Lower lobe of right lung (tissue), 2 donors: ENCODE data around the gene KRTAP22-2. TPM values are rescaled to one million over a fixed set of nuclear protein-coding genes. Genes with fewer than 3 reads are reported as not detected.

Experiments used
- ATAC-seq, 2 donors: fragments of 200-7000 bp; cut with Tn5 transposase; one replicate each; pipeline ENCODE4 v1.9.1; 2020 to 2022; ENCODE audit warnings: mild to moderate bottlenecking in 2 of 2, moderate library complexity in 2 of 2
- DNase-seq: peaks from one replicate; pipeline ENCODE4 v3.0.0-alpha.2; 2020
- H3K27ac ChIP-seq: fragments of 200-600 bp; one replicate; pipeline ENCODE4 v1.8.0; 2022
- H3K27me3 ChIP-seq: fragments of 200-600 bp; one replicate; pipeline ENCODE4 v1.8.0; 2022; ENCODE audit warnings: low read depth
- H3K36me3 ChIP-seq: fragments of 200-600 bp; one replicate; pipeline ENCODE4 v1.8.0; 2022; ENCODE audit warnings: mild to moderate bottlenecking
- H3K4me1 ChIP-seq: fragments of 200-600 bp; one replicate; pipeline ENCODE4 v1.8.0; 2022
- H3K4me3 ChIP-seq: fragments of 200-600 bp; one replicate; pipeline ENCODE4 v1.8.0; 2022; ENCODE audit warnings: mild to moderate bottlenecking
- H3K9me3 ChIP-seq: fragments of 200-600 bp; one replicate; pipeline ENCODE4 v1.8.0; 2022
- CTCF ChIP-seq: fragments of 200-600 bp; IDR thresholded peaks from one replicate; pipeline ENCODE4 v1.8.0; 2022; ENCODE audit warnings: antibody characterized with exemption, mild to moderate bottlenecking
- intact Hi-C: fragments of 100-400 bp; cut with DNase I; formaldehyde crosslinking; loops from one replicate; pipeline ENCODE4 v1.11.0; 2022
- total RNA-seq: library from RNA; stranded (reverse); fragmentation: NEBNext Ultra II Directional; extraction: Animal tissue kit (Norgen Biotek cat#: 25700); gene quantifications from one replicate; pipeline ENCODE4 v1.2.1, GENCODE V29; 2021
- donor health status: DM: no; HTN: yes; CAD: no; lungs with severe emphysema.

KRTAP22-2 gene
- total RNA-seq, 1 donor from 2014 or later = not detected

- no peaks in the 10 kb centered on the region for H3K4me1 ChIP-seq
These were observed 37.4 kb downstream of the KRTAP22-2 start for GRCh38 chr21:30552782-30553181.

GRCh38 chr21:30541764-30542163 is 48.4 kb downstream of the KRTAP22-2 start, which contains the start of gene KRTAP19-6:
KRTAP19-6 (minus strand) TSS chr21:30541864; CDS start chr21:30541833, 31 bp downstream.
- Histone ChIP-seq H3K4me3 (no peak within 1 kb of the TSS), H3K36me3 (no peaks in the 10 kb centered on the region), H3K27me3 (no peaks in the 10 kb centered on the region), H3K4me1 (no peaks in the 10 kb centered on the region), H3K27ac (no peak within 1 kb of the TSS), H3K9me3 (no peaks in the 10 kb centered on the region)
- intact Hi-C loops = no loop called here
- no peak for TF ChIP-seq CTCF
- DNase-seq (no peak), ATAC-seq (no peak)

More at GRCh38 chr21:30552782-30553181, 37.4 kb downstream of the KRTAP22-2 start:
- intact Hi-C loops = no loop called here
- Histone ChIP-seq H3K9me3 (no peaks in the 10 kb centered on the region), H3K27ac (no peak overlapping the region), H3K27me3 (no peaks in the 10 kb centered on the region), H3K36me3 (no peaks in the 10 kb centered on the region), H3K4me3 (no peak overlapping the region)
- no peak for ATAC-seq
- no peak for TF ChIP-seq CTCF
- DNase-seq = no peak

Other genes with a start within 250 kb of the KRTAP22-2 start
- gene KRTAP23-1, start 241.8 kb downstream of the KRTAP22-2 start, total RNA-seq = not detected
- gene KRTAP13-2, start 218.1 kb downstream of the KRTAP22-2 start, total RNA-seq = not detected
- gene KRTAP13-1, start 194.4 kb downstream of the KRTAP22-2 start, total RNA-seq = not detected
- gene KRTAP13-3, start 164.5 kb downstream of the KRTAP22-2 start, total RNA-seq = not detected
- not detected for gene KRTAP13-4, start 160.2 kb downstream of the KRTAP22-2 start, total RNA-seq
- gene KRTAP15-1, start 150.1 kb downstream of the KRTAP22-2 start, total RNA-seq = not detected
- gene KRTAP19-1, start 110.0 kb downstream of the KRTAP22-2 start, total RNA-seq = not detected
- not detected for gene KRTAP19-2, start 103.0 kb downstream of the KRTAP22-2 start, total RNA-seq
- gene KRTAP19-3, start 98.4 kb downstream of the KRTAP22-2 start, total RNA-seq = not detected
- gene KRTAP19-4, start 93.2 kb downstream of the KRTAP22-2 start, total RNA-seq = not detected
- gene KRTAP19-5, start 88.3 kb downstream of the KRTAP22-2 start, total RNA-seq = not detected
- gene KRTAP19-6, start 48.5 kb downstream of the KRTAP22-2 start, total RNA-seq = not detected
- not detected for gene KRTAP19-7, start 29.1 kb downstream of the KRTAP22-2 start, total RNA-seq
- not detected for gene KRTAP6-3, start 2.0 kb upstream of the KRTAP22-2 start, total RNA-seq
- not detected for gene KRTAP6-2, start 8.5 kb upstream of the KRTAP22-2 start, total RNA-seq
- not detected for gene KRTAP22-1, start 10.7 kb upstream of the KRTAP22-2 start, total RNA-seq
- not detected for gene KRTAP6-1, start 23.5 kb upstream of the KRTAP22-2 start, total RNA-seq
- gene KRTAP20-1, start 26.0 kb upstream of the KRTAP22-2 start, total RNA-seq = not detected
- not detected for gene KRTAP20-4, start 30.2 kb upstream of the KRTAP22-2 start, total RNA-seq
- gene KRTAP20-2, start 44.8 kb upstream of the KRTAP22-2 start, total RNA-seq = not detected
- gene KRTAP20-3, start 52.5 kb upstream of the KRTAP22-2 start, total RNA-seq = not detected
- gene KRTAP21-3, start 128.4 kb upstream of the KRTAP22-2 start, total RNA-seq = not detected
- not detected for gene KRTAP21-2, start 156.9 kb upstream of the KRTAP22-2 start, total RNA-seq
- not detected for gene KRTAP21-1, start 165.0 kb upstream of the KRTAP22-2 start, total RNA-seq
- not detected for gene KRTAP8-1, start 222.9 kb upstream of the KRTAP22-2 start, total RNA-seq
- not detected for gene KRTAP7-1, start 239.4 kb upstream of the KRTAP22-2 start, total RNA-seq